GM06990 (cell line): ENCODE data around the gene GALNT13.

ENCODE experiments used
- DNase-seq: peaks from one replicate; pipeline ENCODE4 v3.0.0-alpha.2; 2011; ENCODE audit not compliant: insufficient read length; ENCODE audit errors: extremely low read depth
- H3K27me3 ChIP-seq: replicated peaks from 2 replicates; pipeline ENCODE4 v1.6.0; 2011; ENCODE audit warnings: low read length; ENCODE audit not compliant: control insufficient read depth, insufficient read depth
- H3K36me3 ChIP-seq: 2 replicates; pipeline ENCODE4 v1.5.1; 2011; ENCODE audit warnings: low read length; ENCODE audit not compliant: control insufficient read depth, insufficient read depth
- H3K4me3 ChIP-seq: replicated peaks from 2 replicates; pipeline ENCODE4 v1.5.1; 2011; ENCODE audit warnings: low read depth, mild to moderate bottlenecking, control low read depth, low read length
- TF ChIP-seq, protein P1 (sequence below): IDR thresholded peaks from 2 replicates; pipeline ENCODE4 v1.5.1; 2011; ENCODE audit warnings: low read length, control low read depth, mild to moderate bottlenecking, inconsistent platforms; ENCODE audit not compliant: insufficient read depth, poor library complexity, severe bottlenecking

The GALNT13 gene

DNA sequence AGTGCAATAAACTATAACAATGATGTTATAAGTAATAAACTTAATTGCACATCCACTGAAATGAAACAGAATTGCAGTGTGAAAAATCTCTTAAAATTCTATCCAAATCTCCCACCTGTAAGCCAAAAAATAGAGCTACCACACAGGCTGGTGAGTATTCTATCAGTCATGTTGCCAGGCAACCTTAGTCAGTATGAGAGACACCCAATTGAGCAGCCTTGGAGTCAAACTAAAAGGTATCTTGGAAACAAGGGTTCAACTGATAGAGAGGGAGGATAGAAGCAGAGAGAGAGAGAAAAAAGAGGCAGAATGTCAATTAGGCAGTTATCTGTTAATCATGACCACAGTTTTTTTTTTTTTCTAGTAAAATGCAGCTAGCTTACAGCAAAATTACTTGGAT is 45.8 kb downstream of the GALNT13 start:
- DNase-seq = no peak
- H3K4me3 ChIP-seq = no peak overlapping the region

DNA sequence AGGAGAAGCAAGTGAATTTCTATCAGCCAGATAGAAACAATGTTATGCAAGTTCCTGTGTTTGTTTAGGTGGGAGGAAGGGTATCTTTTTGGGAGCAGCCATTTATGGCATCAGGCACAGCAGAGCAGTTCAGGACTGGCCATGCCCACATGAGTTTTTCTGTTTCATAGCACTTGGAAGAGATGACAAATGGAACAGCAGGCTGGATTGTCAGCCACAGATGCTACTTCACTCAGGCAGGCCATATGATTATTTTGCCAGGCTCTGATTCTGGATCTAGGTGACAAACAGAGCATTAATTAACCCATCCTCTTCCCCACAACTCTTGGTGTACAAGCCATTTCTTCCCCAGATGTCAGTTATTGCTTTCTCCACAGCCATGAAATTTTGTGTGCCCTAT is 63.8 kb downstream of the GALNT13 start:
- Histone ChIP-seq H3K27me3 (no peaks in the 10 kb centered on the region), H3K4me3 (no peak overlapping the region), H3K36me3 (no peaks in the 10 kb centered on the region)
- no peak for DNase-seq
- TF ChIP-seq, protein P1, sequence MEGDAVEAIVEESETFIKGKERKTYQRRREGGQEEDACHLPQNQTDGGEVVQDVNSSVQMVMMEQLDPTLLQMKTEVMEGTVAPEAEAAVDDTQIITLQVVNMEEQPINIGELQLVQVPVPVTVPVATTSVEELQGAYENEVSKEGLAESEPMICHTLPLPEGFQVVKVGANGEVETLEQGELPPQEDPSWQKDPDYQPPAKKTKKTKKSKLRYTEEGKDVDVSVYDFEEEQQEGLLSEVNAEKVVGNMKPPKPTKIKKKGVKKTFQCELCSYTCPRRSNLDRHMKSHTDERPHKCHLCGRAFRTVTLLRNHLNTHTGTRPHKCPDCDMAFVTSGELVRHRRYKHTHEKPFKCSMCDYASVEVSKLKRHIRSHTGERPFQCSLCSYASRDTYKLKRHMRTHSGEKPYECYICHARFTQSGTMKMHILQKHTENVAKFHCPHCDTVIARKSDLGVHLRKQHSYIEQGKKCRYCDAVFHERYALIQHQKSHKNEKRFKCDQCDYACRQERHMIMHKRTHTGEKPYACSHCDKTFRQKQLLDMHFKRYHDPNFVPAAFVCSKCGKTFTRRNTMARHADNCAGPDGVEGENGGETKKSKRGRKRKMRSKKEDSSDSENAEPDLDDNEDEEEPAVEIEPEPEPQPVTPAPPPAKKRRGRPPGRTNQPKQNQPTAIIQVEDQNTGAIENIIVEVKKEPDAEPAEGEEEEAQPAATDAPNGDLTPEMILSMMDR = no peak

More for the DNA sequence above, 45.8 kb downstream of the GALNT13 start:
- Histone ChIP-seq H3K36me3 (no peaks in the 10 kb centered on the region), H3K27me3 (no peaks in the 10 kb centered on the region)
- TF ChIP-seq, protein P1 = no peak

DNA sequence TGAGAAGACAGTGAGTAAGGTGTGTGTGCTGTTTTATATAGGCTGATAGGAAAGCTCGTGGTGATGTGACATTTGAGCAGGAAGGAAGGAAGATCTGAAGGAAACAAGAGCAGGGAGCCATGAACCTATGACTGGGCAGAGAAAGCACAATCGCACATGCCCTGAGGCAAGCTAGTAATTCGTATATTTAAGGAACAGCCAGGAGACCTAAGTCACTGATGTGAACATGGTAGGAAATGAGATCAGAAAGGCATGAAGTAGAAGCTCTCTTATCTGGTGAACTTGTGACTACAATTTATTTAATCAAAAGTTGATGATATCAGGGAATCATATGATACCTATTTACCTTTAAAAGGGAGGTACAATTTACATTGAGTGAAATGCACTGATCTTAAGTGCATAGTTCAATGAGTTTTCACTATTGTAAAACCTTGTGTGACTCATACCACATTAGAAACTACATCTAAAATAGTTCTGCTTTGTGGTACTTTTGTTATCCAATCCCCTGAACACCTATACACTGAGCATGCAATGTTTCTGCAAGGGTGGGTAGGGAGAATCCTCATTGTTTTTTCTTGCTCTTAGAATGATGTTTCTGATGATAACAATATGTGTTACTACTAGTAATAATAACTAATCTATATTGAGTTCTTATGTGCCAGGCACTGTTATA is 67.5 kb downstream of the GALNT13 start:
- H3K36me3 ChIP-seq = no peaks in the 10 kb centered on the region
- no peak overlapping the region for H3K4me3 ChIP-seq
- H3K27me3 ChIP-seq = no peaks in the 10 kb centered on the region
- DNase-seq = no peak
- TF ChIP-seq, protein P1 = no peak

DNA sequence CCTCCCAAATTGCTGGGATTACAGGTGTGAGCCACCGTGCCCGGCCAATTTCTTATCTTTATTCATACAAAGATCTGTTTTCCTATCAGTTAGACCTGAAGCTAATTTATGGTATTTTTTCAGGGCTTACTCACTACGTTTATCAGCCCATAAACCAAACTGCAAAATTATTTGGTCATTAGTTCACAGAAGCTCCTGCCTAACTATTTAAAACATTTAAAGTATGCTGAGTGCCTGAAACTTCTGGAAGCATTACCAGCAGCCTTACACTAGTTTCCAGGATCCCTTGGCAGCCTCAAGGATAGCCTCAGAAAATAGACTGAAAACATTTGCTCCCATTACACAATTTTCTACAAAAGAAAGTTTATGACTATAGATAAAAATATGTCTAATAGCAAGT is 68.8 kb downstream of the GALNT13 start:
- Histone ChIP-seq H3K27me3 (no peaks in the 10 kb centered on the region), H3K4me3 (no peak overlapping the region), H3K36me3 (no peaks in the 10 kb centered on the region)
- TF ChIP-seq, protein P1 = no peak
- no peak for DNase-seq

DNA sequence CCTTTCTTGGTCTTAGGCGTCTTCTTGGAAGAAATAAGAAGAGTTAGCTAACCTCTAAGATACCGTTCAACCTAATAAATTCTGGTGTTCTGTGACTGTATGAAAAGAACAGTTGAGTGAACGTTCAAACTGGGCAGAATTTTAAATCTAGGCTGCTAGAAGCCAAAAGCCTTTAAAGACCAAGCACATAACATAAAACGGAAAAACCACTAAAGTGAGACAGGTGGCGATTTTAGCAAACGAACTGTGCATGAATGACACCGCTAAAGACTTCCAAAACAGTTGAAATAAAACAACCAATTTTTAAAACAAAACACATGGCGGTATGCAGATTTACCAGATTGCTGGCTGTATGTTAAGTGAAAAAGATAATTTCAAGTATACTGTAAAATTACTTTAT is 73.1 kb downstream of the GALNT13 start:
- TF ChIP-seq, protein P1 = no peak
- Histone ChIP-seq H3K36me3 (no peaks in the 10 kb centered on the region), H3K4me3 (no peak overlapping the region), H3K27me3 (no peaks in the 10 kb centered on the region)
- no peak for DNase-seq

DNA sequence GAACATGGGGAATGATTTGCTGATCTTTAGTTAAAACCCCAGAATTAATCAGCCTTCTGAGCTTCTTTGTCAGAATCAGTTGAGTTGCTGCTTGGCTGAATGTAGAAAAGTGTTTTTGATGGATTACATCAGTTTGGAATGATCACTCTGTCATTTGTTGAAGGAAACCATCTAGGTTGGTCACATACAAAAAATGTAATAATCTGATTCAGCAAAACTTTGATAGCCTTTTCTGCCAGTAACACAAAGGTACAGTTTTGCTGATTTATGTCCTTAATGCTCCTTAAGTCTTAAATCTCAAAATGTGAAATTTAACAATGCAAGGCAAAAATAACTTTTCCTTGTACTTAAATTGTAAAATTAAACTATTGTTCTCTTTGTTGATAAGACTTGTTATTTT is 74.3 kb downstream of the GALNT13 start:
- no peaks in the 10 kb centered on the region for H3K36me3 ChIP-seq
- no peaks in the 10 kb centered on the region for H3K27me3 ChIP-seq
- DNase-seq = no peak
- TF ChIP-seq, protein P1 = no peak
- no peak overlapping the region for H3K4me3 ChIP-seq
